HepG2 (cell line): Measurements from ENCODE around the gene RAB40C. TPM values are rescaled to one million over a fixed set of nuclear protein-coding genes. Genes with fewer than 3 reads are reported as not detected.

ENCODE experiments used
- ATM ChIP-seq: fragments of 450-650 bp; IDR thresholded peaks from 2 replicates; pipeline ENCODE4 v1.7.1; 2017; ENCODE audit warnings: mild to moderate bottlenecking, borderline replicate concordance
- JUNB ChIP-seq: sonication (generic); formaldehyde crosslinking; IDR thresholded peaks from 2 replicates; pipeline ENCODE4 v1.8.0; 2022; ENCODE audit warnings: missing genetic modification reagents, mild to moderate bottlenecking, borderline replicate concordance
- KDM3A ChIP-seq: IDR thresholded peaks from 2 replicates; pipeline ENCODE4 v1.6.1; 2018; ENCODE audit warnings: low read depth, missing compliant biosample characterization
- MZF1 ChIP-seq: sonication (generic); formaldehyde crosslinking; IDR thresholded peaks from 2 replicates; pipeline ENCODE4 v1.8.1; 2023; ENCODE audit warnings: mild to moderate bottlenecking, missing genetic modification reagents, borderline replicate concordance
- POLR2AphosphoS2 ChIP-seq: IDR thresholded peaks from 2 replicates; pipeline ENCODE4 v1.6.1; 2011; ENCODE audit warnings: low read depth, low read length, improper control_type of control experiment
- RARG ChIP-seq: sonication (generic); formaldehyde crosslinking; IDR thresholded peaks from 2 replicates; pipeline ENCODE4 v1.4.0; 2020; ENCODE audit warnings: low read depth, mild to moderate bottlenecking, missing genetic modification reagents
- SNAPC5 ChIP-seq: sonication (generic); formaldehyde crosslinking; IDR thresholded peaks from 2 replicates; pipeline ENCODE4 v1.8.1; 2023; ENCODE audit warnings: mild to moderate bottlenecking, missing genetic modification reagents, borderline replicate concordance
- SRY ChIP-seq: sonication (generic); formaldehyde crosslinking; IDR thresholded peaks from 2 replicates; pipeline ENCODE4 v1.8.0; 2022; ENCODE audit warnings: mild to moderate bottlenecking, missing genetic modification reagents
- TAF1 ChIP-seq: sonication (generic); formaldehyde crosslinking; IDR thresholded peaks from 2 replicates; pipeline ENCODE4 v1.4.0; 2020; ENCODE audit warnings: missing genetic modification reagents
- ZBTB8A ChIP-seq: sonication (generic); formaldehyde crosslinking; IDR thresholded peaks from 2 replicates; pipeline ENCODE4 v1.4.0; 2020; ENCODE audit warnings: mild to moderate bottlenecking, low read depth, missing genetic modification reagents, borderline replicate concordance
- ZFY ChIP-seq: sonication (generic); formaldehyde crosslinking; IDR thresholded peaks from 2 replicates; pipeline ENCODE4 v1.4.0; 2020; ENCODE audit warnings: missing genetic modification reagents
- ZKSCAN1 ChIP-seq: fragments of 150-350 bp; IDR thresholded peaks from 2 replicates; pipeline ENCODE4 v1.6.1; 2014; ENCODE audit warnings: low read length
- ZNF207 ChIP-seq: fragments of 450-650 bp; IDR thresholded peaks from 2 replicates; pipeline ENCODE4 v1.6.1; 2016; ENCODE audit warnings: antibody characterized with exemption, borderline replicate concordance
- ZNF670 ChIP-seq: sonication (generic); formaldehyde crosslinking; IDR thresholded peaks from 2 replicates; pipeline ENCODE4 v1.8.0; 2022; ENCODE audit warnings: mild to moderate bottlenecking, missing genetic modification reagents, borderline replicate concordance
- polyA plus RNA-seq, 8 experiments: library from polyadenylated mRNA; depleted of rRNA in 3 of 8; stranded (reverse) in 7 of 8; unstranded in 1 of 8; fragments of >200 nt; fragmentation: Illumina TruSeq in 4 of 8; extraction: Trizol in 4 of 8; gene quantifications; 2 replicates each; pipeline versions ENCODE4 v1.2.1 to v1.2.3, GENCODE V29; 2011 to 2016; ENCODE audit warnings: low read depth in 4 of 8, missing spikeins in 1 of 8, mixed read lengths in 1 of 8; ENCODE audit not compliant: insufficient read depth in 1 of 8
- total RNA-seq, 5 experiments: library from RNA; depleted of rRNA; stranded (reverse); fragments of >200 nt; fragmentation: Illumina TruSeq; extraction: Trizol; gene quantifications; 2 replicates each; pipeline ENCODE4 v1.2.3, GENCODE V29; 2016; ENCODE audit warnings: low read depth in 1 of 5
- TF ChIP-seq, protein P1 (sequence below): sonication (generic); formaldehyde crosslinking; IDR thresholded peaks from 2 replicates; pipeline ENCODE4 v1.4.0; 2020; ENCODE audit warnings: mild to moderate bottlenecking, missing genetic modification reagents, borderline replicate concordance
- TF ChIP-seq, protein P2 (sequence below): sonication (generic); formaldehyde crosslinking; IDR thresholded peaks from 2 replicates; pipeline ENCODE4 v1.4.0; 2020; ENCODE audit warnings: missing genetic modification reagents, borderline replicate concordance
- TF ChIP-seq, protein P3 (sequence below), 2 experiments: sonication (generic) in 1 of 2; formaldehyde crosslinking in 1 of 2; IDR thresholded peaks; 2 replicates each; pipeline versions ENCODE4 v1.6.1 to v1.9.0; 2014 to 2022; ENCODE audit warnings: antibody characterized with exemption in 1 of 2, borderline replicate concordance in 1 of 2, inconsistent platforms in 1 of 2, low read depth in 1 of 2, missing genetic modification reagents in 1 of 2

The RAB40C gene
- total and polyA plus RNA-seq, 2 of the 13 experiments (the other 11 are each of a cell fraction or from before 2014, with no cell fraction given) = 7.7 to 11.5 TPM

- TF ChIP-seq MZF1 (no peak), JUNB (no peak), ZNF207 (no peak), ZKSCAN1 (no peak), ZFY (CRISPR knock-in tag) (peak; percentile 84), ZNF670 (CRISPR knock-in tag) (no peak), ATM (no peak), TAF1 (CRISPR knock-in tag) (peak; percentile 81), ZBTB8A (no peak), SNAPC5 (CRISPR knock-in tag) (no peak), RARG (CRISPR knock-in tag) (no peak), SRY (CRISPR knock-in tag) (peak; percentile 82; the same call in 1 of the 2 replicates), POLR2AphosphoS2 (peak; percentile 45; the same call in 1 of the 2 replicates), KDM3A (CRISPR knock-in tag) (no peak)
- TF ChIP-seq, protein P1, sequence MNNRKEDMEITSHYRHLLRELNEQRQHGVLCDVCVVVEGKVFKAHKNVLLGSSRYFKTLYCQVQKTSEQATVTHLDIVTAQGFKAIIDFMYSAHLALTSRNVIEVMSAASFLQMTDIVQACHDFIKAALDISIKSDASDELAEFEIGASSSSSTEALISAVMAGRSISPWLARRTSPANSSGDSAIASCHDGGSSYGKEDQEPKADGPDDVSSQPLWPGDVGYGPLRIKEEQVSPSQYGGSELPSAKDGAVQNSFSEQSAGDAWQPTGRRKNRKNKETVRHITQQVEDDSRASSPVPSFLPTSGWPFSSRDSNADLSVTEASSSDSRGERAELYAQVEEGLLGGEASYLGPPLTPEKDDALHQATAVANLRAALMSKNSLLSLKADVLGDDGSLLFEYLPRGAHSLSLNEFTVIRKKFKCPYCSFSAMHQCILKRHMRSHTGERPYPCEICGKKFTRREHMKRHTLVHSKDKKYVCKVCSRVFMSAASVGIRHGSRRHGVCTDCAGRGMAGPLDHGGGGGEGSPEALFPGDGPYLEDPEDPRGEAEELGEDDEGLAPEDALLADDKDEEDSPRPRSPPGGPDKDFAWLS (CRISPR knock-in tag) = 0 out of 2 replicates have a peak, but pooled peaks have one; percentile 9
- TF ChIP-seq, protein P2, sequence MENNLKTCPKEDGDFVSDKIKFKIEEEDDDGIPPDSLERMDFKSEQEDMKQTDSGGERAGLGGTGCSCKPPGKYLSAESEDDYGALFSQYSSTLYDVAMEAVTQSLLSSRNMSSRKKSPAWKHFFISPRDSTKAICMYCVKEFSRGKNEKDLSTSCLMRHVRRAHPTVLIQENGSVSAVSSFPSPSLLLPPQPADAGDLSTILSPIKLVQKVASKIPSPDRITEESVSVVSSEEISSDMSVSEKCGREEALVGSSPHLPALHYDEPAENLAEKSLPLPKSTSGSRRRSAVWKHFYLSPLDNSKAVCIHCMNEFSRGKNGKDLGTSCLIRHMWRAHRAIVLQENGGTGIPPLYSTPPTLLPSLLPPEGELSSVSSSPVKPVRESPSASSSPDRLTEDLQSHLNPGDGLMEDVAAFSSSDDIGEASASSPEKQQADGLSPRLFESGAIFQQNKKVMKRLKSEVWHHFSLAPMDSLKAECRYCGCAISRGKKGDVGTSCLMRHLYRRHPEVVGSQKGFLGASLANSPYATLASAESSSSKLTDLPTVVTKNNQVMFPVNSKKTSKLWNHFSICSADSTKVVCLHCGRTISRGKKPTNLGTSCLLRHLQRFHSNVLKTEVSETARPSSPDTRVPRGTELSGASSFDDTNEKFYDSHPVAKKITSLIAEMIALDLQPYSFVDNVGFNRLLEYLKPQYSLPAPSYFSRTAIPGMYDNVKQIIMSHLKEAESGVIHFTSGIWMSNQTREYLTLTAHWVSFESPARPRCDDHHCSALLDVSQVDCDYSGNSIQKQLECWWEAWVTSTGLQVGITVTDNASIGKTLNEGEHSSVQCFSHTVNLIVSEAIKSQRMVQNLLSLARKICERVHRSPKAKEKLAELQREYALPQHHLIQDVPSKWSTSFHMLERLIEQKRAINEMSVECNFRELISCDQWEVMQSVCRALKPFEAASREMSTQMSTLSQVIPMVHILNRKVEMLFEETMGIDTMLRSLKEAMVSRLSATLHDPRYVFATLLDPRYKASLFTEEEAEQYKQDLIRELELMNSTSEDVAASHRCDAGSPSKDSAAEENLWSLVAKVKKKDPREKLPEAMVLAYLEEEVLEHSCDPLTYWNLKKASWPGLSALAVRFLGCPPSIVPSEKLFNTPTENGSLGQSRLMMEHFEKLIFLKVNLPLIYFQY (CRISPR knock-in tag) = no peak
- TF ChIP-seq, protein P3, sequence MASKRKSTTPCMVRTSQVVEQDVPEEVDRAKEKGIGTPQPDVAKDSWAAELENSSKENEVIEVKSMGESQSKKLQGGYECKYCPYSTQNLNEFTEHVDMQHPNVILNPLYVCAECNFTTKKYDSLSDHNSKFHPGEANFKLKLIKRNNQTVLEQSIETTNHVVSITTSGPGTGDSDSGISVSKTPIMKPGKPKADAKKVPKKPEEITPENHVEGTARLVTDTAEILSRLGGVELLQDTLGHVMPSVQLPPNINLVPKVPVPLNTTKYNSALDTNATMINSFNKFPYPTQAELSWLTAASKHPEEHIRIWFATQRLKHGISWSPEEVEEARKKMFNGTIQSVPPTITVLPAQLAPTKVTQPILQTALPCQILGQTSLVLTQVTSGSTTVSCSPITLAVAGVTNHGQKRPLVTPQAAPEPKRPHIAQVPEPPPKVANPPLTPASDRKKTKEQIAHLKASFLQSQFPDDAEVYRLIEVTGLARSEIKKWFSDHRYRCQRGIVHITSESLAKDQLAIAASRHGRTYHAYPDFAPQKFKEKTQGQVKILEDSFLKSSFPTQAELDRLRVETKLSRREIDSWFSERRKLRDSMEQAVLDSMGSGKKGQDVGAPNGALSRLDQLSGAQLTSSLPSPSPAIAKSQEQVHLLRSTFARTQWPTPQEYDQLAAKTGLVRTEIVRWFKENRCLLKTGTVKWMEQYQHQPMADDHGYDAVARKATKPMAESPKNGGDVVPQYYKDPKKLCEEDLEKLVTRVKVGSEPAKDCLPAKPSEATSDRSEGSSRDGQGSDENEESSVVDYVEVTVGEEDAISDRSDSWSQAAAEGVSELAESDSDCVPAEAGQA (IDR thresholded peaks at IDR 0.05; ENCODE audit: low read depth) = no peak; the same call in 1 of the 2 replicates
- TF ChIP-seq, protein P3 (CRISPR knock-in tag; IDR thresholded peaks at IDR 0.05; ENCODE audit: borderline replicate concordance) = no peak
Observed at GRCh38 chr16:588889-589657, 793 bp upstream of the RAB40C start (continued).
